Hepatocyte (in vitro differentiated cells): Measurements from ENCODE around the gene ZNF26. TPM values are rescaled to one million over a fixed set of nuclear protein-coding genes. Genes with fewer than 3 reads are reported as not detected.
"Not testable (repeated sequence)": the region's sequence is repeated elsewhere in the genome, so short reads cannot be mapped to it uniquely, and the experiment has no call there.

Source experiments
- DNase-seq: peaks from one replicate; pipeline ENCODE4 v3.0.0-alpha.2; 2016; ENCODE audit warnings: low spot score
- H2AFZ ChIP-seq: fragments of 200-600 bp; sonication (generic); 2 replicates; pipeline ENCODE4 v1.6.0; 2016; ENCODE audit warnings: antibody characterized with exemption, mild to moderate bottlenecking
- H3K27ac ChIP-seq: fragments of 200-600 bp; sonication (generic); 2 replicates; pipeline ENCODE4 v1.5.1; 2016; ENCODE audit warnings: mild to moderate bottlenecking
- H3K27me3 ChIP-seq: fragments of 200-600 bp; sonication (generic); 2 replicates; pipeline ENCODE4 v1.6.1; 2016
- H3K36me3 ChIP-seq: fragments of 200-600 bp; sonication (generic); replicated peaks from 2 replicates; pipeline ENCODE4 v1.5.1; 2016; ENCODE audit warnings: low read depth; ENCODE audit not compliant: insufficient read depth
- H3K4me1 ChIP-seq: fragments of 200-600 bp; sonication (generic); 2 replicates; pipeline ENCODE4 v1.5.1; 2016; ENCODE audit warnings: mild to moderate bottlenecking, moderate library complexity; ENCODE audit not compliant: insufficient read depth
- H3K4me2 ChIP-seq: fragments of 200-600 bp; sonication (generic); 2 replicates; pipeline ENCODE4 v1.6.0; 2016
- H3K4me3 ChIP-seq: fragments of 200-600 bp; sonication (generic); 2 replicates; pipeline ENCODE4 v1.5.1; 2016; ENCODE audit warnings: mild to moderate bottlenecking
- H3K79me2 ChIP-seq: fragments of 200-600 bp; sonication (generic); 2 replicates; pipeline ENCODE4 v1.6.0; 2017; ENCODE audit warnings: mild to moderate bottlenecking
- H3K9me2 ChIP-seq: fragments of 200-600 bp; sonication (generic); replicated peaks from 2 replicates; pipeline ENCODE4 v1.6.0; 2017; ENCODE audit warnings: mild to moderate bottlenecking; ENCODE audit not compliant: insufficient read depth
- H3K9me3 ChIP-seq: fragments of 200-600 bp; sonication (generic); 2 replicates; pipeline ENCODE4 v1.5.1; 2016; ENCODE audit warnings: low read depth, mild to moderate bottlenecking
- H4K20me1 ChIP-seq: fragments of 200-600 bp; sonication (generic); 2 replicates; pipeline ENCODE4 v1.6.0; 2016; ENCODE audit warnings: mild to moderate bottlenecking; ENCODE audit not compliant: insufficient read depth, poor library complexity, severe bottlenecking
- CTCF ChIP-seq: fragments of 200-600 bp; sonication (generic); IDR thresholded peaks from 2 replicates; pipeline ENCODE4 v1.5.1; 2016; ENCODE audit warnings: antibody characterized with exemption, mild to moderate bottlenecking; ENCODE audit not compliant: poor library complexity
- EZH2 ChIP-seq: fragments of 200-600 bp; sonication (generic); IDR thresholded peaks from 2 replicates; pipeline ENCODE4 v1.6.1; 2016; ENCODE audit warnings: antibody characterized with exemption, mild to moderate bottlenecking, borderline replicate concordance
- EZH2phosphoT487 ChIP-seq: fragments of 200-600 bp; sonication (generic); IDR thresholded peaks from one replicate; pipeline ENCODE4 v1.6.1; 2018; ENCODE audit warnings: antibody characterized with exemption, mild to moderate bottlenecking, low read depth, moderate library complexity; ENCODE audit not compliant: unreplicated experiment, severe bottlenecking
- WGBS: methylation state at CpG from one replicate; pipeline ENCODE4 v1.1.6; 2016; ENCODE audit warnings: low lambda C conversion rate; ENCODE audit errors: missing lambda C conversion rate; 5-methylcytosine and 5-hydroxymethylcytosine counted together
- polyA plus RNA-seq: library from polyadenylated mRNA; unstranded; fragments of >200 nt; fragmentation: Nextera tagmentation; extraction: Ambion mirVana; gene quantifications from 2 replicates; pipeline ENCODE4 v1.2.1, GENCODE V29; 2016
- total RNA-seq: library from RNA; depleted of rRNA; stranded (reverse); fragments of >200 nt; gene quantifications from 2 replicates; pipeline ENCODE4 v1.2.3, GENCODE V29; 2014

Gene ZNF26
- total RNA-seq (11.9 and 15.2 TPM in 2 replicates), polyA plus RNA-seq (3.8 and 5.3 TPM in 2 replicates)

DNA sequence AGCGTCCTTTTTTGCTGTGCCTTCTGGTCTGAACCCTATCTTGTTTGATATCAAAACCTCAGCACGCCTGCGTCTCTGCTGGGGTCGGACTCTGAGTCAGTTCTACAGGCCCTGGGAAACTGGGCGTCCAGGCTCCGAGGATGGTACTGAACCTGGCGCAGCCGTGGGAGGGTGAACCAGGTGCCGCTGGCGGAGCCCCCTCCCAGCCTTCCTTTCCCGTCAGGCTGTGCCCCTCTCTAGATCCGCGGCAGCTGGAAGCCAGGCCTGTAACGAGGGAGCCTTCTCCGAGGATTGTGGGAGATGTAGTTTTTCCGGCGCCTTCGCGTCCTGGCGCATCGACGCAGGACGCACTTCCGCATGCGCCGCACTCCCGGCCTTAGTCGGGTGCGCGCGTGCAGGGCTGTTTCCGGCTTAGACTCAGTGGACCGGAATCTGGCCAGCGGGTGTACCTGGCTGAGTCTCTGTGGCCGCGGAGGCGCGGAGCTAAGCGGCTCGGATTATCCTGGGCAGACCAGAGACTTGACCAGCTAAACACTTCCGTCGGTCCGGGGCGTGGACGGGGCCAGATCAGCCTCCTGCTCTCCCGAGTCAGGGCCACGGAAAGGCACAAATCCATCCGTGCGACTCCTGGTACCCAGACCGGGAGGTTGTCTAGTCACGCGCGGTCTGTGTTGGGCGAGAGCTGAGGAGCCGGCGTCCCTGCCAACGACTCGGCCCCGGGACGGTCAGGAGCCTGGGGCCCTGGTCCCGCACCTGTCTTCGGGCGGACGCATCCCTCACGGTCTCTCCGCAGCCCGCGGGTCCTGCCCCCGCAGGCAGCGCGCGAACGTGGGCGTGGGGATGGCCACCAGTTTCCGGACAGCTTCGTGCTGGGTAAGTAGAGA lies at the start of gene ZNF26:
Gene ZNF26, plus strand, starts transcription at position 367 of the 884 bp plus-strand sequence. Its CDS starts 474 bp downstream, at position 841.
- DNase-seq: peak; percentile 95
- H3K36me3 ChIP-seq: peaks cover 4% of the 10 kb centered on the region
- H3K9me2 ChIP-seq: no peaks in the 10 kb centered on the region
- peaks cover 5% of the 10 kb centered on the region for H3K9me3 ChIP-seq
- WGBS: 3% methylated on average over 69 of the region's 76 CpGs
- TF ChIP-seq EZH2phosphoT487 (no peak), EZH2 (no peak), CTCF (no peak)
- H4K20me1 ChIP-seq: no peaks in the 10 kb centered on the region
- H3K4me2 ChIP-seq: peak within 1 kb of the TSS; percentile 96
- peaks cover 8% of the 10 kb centered on the region for H3K4me1 ChIP-seq
- H3K27ac ChIP-seq: peak within 1 kb of the TSS; percentile 80
- H3K4me3 ChIP-seq: peak within 1 kb of the TSS; percentile 53
- peaks cover 49% of the 10 kb centered on the region for H3K79me2 ChIP-seq
- peak within 1 kb of the TSS; percentile 94 for H2AFZ ChIP-seq
- H3K27me3 ChIP-seq: no peaks in the 10 kb centered on the region

- not testable (repeated sequence) for H3K36me3 ChIP-seq, H3K4me3 ChIP-seq, DNase-seq, H2AFZ ChIP-seq, H3K27ac ChIP-seq, H3K4me2 ChIP-seq, H4K20me1 ChIP-seq, H3K27me3 ChIP-seq, H3K4me1 ChIP-seq, H3K9me2 ChIP-seq, H3K79me2 ChIP-seq
- WGBS: 94% methylated on average over 8 of the region's 8 CpGs
- peaks cover 29% of the 10 kb centered on the region for H3K9me3 ChIP-seq
Observed at GRCh38 chr12:132936921-132937320, 49.2 kb upstream of the ZNF26 start.

DNA sequence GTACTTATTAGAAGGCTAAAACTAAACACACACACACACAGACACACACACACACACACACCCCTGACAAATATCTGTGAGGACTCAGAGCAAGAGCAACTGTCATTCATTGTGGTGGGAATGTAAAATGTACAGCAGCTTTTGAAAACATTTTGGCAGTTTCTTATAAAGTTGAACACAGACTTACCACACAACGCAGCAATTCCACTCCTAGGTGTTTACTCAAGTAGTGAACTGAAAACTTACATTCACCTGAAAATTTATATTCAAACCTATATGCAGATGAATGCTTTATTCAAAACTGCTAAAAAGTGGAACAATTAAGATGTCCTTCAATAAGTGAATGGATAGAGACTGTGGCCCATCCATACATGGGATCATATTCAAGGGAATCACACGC lies 48.7 kb upstream of the ZNF26 start:
- H3K4me2 ChIP-seq: no peak overlapping the region
- H3K36me3 ChIP-seq: peaks cover 3% of the 10 kb centered on the region
- H3K4me3 ChIP-seq: no peak overlapping the region
- no peaks in the 10 kb centered on the region for H3K4me1 ChIP-seq
- no peaks in the 10 kb centered on the region for H4K20me1 ChIP-seq
- H3K27me3 ChIP-seq: no peaks in the 10 kb centered on the region
- peaks cover 27% of the 10 kb centered on the region for H3K9me3 ChIP-seq
- TF ChIP-seq EZH2 (no peak), EZH2phosphoT487 (no peak), CTCF (no peak)
- DNase-seq: no peak
- 100% methylated on average over 2 of the region's 2 CpGs for WGBS
- no peak overlapping the region for H3K27ac ChIP-seq
- no peak overlapping the region for H2AFZ ChIP-seq
- H3K9me2 ChIP-seq: no peaks in the 10 kb centered on the region
- H3K79me2 ChIP-seq: no peaks in the 10 kb centered on the region

- not testable (repeated sequence) for H3K4me2 ChIP-seq, H4K20me1 ChIP-seq, H3K9me2 ChIP-seq, DNase-seq, H3K27ac ChIP-seq, H3K36me3 ChIP-seq, H3K27me3 ChIP-seq, H2AFZ ChIP-seq, H3K4me3 ChIP-seq, H3K79me2 ChIP-seq, H3K4me1 ChIP-seq
- peaks cover 29% of the 10 kb centered on the region for H3K9me3 ChIP-seq
- 95% methylated on average over 13 of the region's 25 CpGs for WGBS
Observed at GRCh38 chr12:132938807-132939206, 47.4 kb upstream of the ZNF26 start.
